HG03064 (cell line): ENCODE results near the gene STON1.
"Not testable (repeated sequence)": the region's sequence is repeated elsewhere in the genome, so short reads cannot be mapped to it uniquely, and the experiment has no call there.

Experiments used
- ATAC-seq: cut with Tn5 transposase; IDR thresholded peaks from one replicate; pipeline ENCODE4 v1.9.1; 2021; ENCODE audit warnings: low read depth; ENCODE audit not compliant: unreplicated experiment

STON1 gene

DNA sequence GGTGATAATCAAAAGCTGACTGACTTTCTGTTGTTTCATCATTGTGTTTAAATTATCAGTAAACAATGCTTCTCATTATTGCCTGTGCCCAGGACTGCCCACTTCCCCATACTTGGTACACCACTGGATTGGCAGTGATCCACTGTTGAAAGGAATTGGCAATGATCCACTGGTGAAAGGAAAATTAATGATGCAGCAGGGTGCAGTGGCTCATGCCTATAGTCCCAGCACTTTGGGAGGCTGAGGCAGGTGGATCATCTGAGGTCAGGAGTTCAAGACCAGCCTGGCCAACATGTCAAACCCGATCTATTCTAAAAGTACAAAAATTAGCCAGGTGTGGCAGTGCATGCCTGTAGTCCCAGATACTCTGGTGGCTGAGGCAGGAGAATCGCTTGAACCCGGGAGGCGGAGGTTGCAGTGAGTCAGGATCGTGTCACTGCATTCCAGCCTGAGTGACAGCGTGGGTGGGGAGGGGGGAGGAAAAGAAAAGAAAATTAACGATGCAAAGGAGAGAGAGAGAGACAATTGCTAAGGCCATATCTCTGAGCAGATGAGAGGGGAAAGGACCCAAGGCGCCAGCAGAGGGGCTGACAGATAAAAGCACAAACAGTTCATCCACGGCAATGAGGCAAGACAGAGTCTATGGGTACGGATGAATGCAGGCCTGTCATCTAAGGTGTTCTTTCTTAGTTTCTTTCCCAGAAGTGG lies 77.5 kb downstream of the STON1 start:
- ATAC-seq = no peak

DNA sequence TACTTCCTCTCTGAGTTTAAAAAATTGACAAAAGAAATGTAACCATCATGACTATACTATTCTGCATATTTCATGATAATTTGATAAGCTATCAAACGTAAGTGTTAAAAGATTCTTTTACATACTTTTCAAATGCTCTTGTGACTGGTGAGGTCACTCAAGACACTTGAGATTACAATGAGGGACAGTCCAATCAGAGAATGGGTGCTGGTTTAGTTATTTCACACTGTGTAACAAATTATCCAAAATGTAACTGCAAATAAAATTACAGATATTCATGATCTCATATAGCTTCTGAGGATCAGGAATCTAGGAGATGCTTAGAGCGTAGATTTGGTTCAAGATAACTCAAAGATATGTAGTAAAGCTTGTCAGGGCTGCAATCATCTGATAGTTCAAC lies 83.3 kb downstream of the STON1 start:
- no peak for ATAC-seq

DNA sequence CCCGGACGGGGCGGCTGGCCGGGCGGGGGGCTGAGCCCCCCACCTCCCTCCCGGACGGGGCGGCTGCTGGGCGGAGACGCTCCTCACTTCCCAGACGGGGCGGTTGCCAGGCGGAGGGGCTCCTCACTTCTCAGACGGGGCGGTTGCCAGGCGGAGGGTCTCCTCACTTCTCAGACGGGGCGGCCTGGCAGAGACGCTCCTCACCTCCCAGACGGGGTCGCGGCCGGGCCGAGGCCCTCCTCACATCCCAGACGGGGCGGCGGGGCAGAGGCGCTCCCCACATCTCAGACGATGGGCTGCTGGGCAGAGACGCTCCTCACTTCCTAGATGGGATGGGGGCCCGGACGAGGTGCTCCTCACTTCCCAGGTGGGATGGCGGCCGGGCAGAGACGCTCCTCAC lies 84.6 kb downstream of the STON1 start:
- not testable (repeated sequence) for ATAC-seq

DNA sequence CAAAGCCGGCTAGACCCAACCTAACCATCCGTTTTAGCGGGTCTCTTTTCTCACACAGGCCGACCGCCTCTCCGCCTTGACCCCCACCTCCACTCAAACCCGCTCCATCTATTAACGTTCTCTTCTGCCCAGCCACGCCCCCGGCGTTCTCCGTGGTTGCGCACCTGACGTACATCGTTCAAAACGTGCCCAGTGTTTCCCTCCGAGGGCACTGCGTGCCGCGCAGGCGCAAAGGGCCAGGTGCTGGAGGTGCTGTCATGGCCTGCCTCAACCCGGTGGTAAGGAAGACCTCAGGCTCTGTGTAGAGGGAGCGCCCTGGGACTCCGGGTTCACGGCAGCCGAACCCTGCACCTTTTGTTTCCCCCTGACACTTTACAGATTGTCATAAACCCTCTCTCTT lies 87.7 kb downstream of the STON1 start, which contains the start of gene GTF2A1L:
GTF2A1L (plus strand) TSS at position 239 of the 400 bp plus-strand sequence; CDS start at position 258, 19 bp downstream.
- no peak for ATAC-seq

DNA sequence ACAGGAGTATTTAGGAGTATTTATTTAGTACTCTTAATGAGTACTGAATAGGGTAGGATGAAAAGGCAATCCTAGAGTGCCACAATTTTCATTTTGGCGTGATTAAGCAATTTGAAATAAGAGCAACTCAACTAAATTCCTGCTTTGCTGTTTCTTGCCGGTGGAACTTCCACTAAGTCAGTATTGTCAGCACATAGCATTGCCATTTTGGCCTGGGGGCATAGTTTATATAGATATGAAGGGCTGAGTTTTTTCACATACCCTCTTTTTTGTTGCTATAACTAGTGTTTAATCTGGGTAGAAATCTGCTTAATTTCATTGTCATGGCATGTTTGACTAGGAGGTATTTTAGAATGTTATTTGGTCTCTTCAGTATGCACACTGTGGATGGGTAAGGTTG lies 89.6 kb downstream of the STON1 start:
- ATAC-seq = no peak

DNA sequence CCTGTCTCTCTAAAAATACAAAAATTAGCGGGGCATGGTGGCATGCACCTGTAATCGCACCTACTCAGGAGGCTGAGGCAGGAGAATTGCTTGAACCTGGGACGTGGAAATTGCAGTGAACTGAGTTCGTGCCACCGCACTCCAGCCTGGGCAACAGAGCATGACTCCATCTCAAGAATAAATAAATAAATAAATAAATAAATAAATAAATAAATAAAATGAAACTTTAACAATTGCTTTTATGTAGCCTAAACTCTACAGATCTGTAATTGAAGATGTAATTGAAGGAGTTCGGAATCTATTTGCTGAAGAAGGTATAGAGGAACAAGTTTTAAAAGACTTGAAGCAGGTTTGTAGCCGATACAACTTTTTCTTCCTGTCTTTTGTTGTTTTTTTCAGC lies 90.7 kb downstream of the STON1 start:
- ATAC-seq = no peak

DNA sequence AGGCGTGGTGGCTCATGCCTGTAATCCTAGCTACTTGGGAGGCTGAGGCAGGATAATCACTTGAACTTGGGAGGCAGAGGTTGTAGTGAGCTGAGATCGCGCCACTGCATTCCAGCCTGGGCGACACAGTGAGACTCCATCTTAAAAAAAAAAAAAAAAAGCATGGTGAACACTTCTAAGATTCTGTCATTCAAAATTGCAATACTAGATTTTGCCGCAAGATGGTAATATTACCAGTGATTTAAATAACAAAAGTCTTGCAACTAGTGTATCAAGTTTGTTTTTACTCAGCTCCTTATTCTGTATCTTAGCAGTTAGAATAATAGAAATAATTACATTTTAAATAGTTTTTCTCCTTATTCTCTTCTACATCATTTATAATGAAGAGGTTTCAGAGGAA lies 92.7 kb downstream of the STON1 start:
- ATAC-seq = not testable (repeated sequence)

DNA sequence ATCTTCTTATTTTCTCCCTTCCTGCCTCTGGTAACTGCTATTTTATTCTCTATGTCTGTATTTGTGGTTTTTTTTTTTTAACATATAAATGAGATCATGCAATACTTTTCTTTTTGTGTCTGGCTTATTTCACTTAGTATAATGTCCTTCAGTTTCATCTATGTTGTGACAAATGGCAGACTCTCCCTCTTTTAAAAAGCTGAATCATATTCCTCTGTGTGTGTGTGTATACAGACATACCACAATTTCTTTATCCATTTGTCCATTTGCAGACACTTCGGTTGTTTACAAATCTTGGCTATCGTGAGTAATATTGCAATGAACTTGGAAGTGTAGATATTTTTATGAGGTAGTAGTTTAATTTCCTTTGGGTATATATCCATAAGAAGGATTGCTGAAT lies 94.7 kb downstream of the STON1 start:
- no peak for ATAC-seq

DNA sequence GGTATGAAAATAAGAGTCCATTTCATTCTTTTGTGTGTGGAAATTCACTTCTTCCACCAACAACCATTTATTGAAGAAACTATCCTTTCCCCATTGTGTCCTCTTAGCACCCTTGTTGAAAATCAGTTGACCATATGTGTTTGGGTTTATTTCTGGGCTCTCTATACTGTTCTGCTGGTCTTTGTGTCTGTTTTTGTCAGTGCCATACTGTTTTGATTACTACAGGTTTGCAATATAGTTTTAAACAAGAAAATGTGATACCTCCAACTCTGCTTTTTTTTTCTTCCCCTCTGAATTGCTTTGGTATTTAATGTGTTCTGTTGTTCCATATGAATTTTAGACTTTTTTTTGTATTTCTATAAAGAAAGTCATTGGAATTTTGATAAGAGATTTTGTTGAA lies 96.1 kb downstream of the STON1 start:
- ATAC-seq = no peak

DNA sequence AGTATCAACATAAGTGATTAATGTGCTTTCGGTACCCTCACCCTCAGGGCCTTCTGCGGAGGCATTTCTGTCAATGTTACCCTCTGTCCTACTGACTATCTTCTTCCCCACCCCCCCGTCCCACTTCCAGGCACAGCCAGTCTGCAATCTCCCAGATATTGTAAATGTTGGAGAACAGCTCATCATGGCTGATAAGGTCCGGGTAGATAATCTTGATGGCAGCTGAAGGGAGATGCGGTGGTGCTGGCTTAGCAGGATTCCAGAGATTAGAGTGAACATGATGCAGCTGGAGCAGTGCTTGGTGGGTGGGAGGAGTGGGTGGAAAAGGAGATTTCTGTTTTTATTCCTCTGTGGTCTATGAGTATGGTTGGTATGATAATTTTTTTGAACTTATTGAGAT lies 103.2 kb downstream of the STON1 start:
- ATAC-seq = no peak

DNA sequence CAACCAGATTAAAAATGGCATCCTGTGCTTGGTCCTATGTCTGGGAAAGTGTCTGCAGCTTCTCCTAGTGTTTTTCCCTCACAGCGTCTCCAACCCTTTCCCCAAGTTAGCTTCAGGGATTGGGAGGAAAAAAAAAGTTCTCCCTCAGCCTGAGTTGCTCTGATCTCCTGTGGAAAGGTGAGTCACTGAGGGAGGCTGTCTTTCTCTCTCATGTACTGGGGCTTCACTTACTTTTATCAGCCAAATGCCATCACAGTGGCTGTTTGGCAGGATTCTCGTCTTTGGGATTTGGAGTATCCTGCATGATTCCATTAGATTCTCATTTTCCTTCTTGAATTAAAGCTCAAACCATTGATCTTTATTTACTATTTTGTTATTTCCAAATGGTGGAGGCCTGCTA lies 105.8 kb downstream of the STON1 start:
- no peak for ATAC-seq

DNA sequence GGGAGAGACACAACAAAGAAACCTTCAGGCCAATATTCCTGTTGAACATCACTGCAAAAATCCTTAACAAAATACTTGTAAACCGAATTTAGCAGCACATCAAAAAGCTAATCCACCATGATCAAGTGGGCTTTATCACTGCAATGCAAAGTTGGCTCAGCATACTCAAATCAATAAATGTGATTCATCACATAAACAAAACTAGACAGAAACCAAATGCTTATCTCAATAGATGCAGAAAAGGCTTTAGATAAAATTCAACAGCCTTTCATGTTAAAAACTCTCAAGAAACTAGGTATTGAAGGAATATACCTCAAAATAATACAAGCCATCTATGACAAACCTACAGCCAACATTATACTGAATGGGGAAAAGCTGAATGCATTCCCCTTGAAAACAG lies 108.3 kb downstream of the STON1 start:
- no peak for ATAC-seq
